Activated T-cell treated with anti-CD3 and anti-CD28 coated beads for 4 hours (primary cell): ENCODE data around the gene HYDIN.

ENCODE experiments used
- DNase-seq: peaks from one replicate; pipeline ENCODE4 v3.0.0-alpha.2; 2020

Gene HYDIN

DNA sequence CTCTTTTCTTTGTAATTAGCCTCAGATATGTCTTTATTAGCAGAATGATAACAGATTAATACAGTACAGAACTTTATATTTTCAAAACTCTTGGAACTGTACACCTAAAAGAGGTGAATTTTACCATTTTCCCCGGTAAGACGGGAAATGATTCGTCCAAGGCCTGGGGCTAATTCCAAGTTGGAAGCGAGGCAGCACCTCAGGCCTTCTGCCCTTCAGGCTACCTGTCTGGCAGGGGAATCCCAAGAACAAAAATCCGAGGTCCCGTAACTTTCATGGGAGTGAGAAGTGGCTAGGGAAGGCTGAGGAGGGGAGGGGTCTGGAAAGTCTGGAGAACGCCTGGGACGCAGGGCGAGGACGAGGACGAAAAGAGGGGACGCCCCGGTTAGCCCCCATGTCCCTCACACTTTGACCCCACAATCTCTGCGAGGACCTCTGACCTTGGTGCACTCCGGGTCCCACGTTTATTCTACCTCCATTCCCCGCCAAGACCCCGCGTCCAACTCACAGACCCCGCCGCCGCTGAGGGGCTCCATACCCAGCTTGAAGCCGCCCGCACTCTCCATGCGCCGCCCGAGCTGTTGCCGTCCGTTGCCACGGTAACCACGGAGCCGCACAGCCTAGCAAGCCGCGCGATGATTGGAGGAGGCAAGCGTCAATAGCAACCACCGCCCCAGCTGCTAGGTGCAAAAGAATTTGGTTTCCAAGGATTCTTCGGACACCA, at the start of gene HYDIN:
HYDIN (minus strand) TSS at position 601 of the 724 bp plus-strand sequence. CDS start 43,827 bp downstream, outside the sequence.
- no peak for DNase-seq

DNA sequence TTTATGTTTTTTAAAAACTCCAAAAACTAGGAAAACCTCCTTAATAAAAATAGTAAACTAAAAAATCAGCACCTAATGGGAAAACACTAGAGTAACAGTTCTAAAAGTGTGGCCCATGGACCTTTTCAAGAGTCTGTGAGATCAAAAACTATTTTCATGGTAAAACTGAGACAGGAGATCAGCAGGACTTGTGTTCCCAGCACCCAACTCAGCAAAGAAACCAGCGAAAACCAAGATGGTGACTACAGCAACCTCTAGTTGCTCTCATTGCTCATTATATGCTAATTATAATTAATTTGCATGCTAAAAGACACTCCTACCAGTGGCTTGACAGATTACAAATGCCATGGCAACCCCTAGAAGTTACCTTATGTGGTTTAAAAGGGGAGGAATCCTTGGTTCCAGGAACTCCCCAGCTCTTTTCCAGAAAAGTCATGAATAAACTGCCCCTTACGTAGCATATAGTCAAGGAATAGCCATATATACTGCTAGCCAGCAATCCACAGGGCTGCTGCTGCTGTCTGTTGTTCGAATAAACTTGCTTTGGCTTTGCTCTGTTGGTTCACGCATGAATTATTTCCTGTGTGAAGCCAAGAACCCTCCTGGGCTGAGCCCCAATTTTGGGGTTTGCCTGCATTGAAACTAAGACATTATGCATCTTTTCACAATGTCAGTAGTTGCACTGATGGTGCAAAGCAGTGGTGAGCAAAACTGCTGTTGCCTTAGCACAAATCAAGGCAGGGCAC, 46.2 kb upstream of the HYDIN start:
- DNase-seq = no peak

DNA sequence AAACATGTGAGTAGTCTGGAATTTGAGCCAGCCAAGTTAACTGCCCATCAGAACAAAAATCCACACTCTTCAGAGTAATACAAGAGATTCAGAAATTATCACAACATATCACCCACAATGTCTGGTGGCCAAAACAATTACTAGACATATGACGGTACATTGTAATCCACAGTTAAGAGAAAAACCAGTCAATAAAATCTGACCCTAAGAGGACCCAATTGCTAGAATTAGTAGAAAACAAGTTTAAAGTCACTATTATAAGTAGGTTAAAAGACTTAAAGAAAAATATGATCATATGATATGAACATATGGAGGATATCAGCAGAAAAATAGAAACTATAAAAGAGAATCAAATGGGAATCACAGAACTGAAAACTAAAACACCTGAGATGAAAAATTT, 42.9 kb upstream of the HYDIN start:
- DNase-seq = no peak

DNA sequence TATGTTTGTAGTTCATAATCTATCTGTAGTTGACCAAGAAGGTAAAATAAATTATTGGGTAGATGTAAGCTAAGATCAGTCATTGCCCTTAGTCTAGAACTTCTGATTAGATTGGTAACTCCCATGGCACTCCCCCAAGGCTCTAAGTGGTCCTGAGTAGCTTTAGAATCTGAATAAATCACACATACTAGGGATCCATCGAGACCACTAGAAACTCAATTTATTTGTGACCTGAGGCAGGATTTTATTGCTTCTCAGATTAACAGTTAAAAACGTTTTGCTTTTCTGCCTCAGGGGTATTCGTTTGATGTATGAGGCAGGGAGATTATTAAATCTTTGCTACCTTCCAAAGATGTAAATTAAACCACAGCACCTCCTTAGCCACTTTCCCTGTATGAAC, 33.8 kb upstream of the HYDIN start:
- no peak for DNase-seq

DNA sequence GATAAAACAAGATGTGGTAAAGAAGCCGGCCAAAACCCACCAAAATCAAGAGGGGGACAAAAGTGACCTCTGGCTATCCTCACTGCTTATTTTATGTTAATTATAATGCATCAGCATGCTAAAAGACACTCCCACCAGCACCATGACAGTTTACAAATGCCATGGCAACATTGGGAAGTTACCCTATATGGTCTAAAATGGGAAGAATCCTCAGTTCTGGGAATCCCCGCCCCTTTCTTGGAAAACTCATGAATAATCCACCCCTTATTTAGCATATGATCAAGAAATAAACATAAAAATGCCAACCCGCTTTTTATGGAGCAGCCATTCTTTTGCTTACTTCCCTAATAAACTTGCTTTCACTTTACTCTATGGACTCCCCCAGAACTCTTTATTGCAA, 33.1 kb upstream of the HYDIN start:
- no peak for DNase-seq

DNA sequence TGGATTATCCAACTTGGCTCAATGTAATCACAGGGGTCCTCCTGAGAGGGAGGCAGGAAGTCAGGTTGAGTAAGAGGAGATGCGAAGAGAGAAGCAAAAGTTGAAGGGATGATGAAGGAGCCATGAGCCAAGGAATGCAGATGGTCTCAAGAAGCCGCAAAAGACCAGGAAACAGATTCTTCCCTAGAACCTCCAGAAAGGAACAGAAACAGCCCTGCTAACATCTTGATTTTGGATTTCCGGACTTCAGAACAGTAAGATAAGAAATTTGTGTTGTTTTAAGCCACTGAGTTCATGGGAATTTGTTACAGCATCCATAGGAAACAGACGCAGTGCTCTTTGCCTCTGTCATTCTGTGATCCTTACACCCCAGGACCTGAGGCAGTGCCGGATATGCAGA, 31.9 kb upstream of the HYDIN start:
- DNase-seq = no peak

DNA sequence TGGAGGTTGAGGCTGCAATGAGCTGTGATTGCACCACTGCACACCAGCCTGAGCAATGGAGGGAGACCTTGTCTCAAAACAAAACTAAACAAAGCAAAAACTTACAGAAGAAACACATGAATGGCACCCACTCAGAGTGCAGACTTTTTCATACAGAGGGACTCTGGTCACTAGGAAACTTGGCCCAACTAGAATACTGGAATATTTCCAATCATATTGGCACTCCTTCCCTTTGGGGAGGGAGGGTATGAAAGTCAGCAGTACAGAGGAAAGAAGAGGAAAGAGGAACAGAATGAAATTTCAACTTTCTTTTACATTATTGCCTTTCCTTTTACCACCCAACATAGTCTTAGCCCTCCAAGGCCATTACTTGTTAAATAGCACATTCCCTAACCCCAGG, 30.5 kb upstream of the HYDIN start:
- DNase-seq = no peak

DNA sequence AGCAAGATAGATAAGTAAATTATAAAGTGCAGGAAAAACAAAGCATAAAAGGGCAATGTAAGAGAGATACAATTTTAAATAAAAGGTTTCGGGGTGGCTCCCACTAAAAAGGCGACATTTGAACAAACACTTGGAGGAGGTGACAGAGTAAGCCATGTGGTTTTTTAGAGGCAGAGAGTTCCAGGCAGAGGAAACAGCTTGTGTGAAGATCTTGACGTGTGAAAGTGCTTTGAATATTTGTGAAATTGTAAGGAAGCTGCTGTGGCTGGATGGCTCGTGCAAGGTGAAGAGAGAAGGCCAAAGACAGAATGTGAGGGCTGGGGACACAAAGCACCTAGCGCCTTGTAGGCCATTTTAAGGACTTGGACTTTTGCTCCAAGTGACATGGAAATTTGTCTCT, 28.6 kb upstream of the HYDIN start:
- no peak for DNase-seq

DNA sequence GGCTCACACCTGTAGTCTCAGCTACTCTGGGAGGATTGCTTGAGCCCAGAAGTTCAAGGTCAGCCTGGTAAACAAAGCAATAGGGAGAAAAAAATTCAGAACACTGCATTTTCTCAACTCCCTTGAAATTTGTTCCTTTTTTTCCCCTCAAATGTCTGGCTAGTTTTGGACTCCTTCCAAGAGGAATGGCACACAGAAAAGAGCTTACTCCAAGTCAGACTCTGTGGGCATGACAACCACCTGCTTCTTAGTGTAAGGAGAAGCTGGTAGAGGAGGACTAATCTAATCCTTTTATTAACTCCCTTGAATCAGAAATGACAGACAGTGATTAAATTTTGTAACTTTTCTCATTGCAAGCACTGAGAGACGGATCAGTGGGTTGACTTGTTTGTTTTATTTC, 27.9 kb upstream of the HYDIN start:
- DNase-seq = no peak

DNA sequence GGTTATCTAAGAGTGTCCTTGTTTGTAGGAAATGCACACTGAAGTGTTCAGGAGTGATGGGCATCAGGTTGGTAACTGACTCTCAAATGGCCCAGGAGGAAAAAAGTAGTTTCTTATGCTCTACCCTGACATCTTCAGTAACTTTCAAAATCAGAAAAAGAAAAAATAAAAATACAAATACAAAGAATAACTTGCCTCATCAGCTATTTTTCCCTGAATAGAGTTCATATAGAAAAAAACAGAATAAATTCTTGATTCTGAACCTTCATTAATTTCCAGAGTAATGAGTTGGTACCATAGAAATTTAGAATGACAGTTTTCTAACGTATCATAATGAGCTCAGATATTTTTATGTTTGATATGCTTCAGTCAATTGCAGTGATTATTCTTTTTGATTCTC, 27.2 kb upstream of the HYDIN start:
- no peak for DNase-seq

DNA sequence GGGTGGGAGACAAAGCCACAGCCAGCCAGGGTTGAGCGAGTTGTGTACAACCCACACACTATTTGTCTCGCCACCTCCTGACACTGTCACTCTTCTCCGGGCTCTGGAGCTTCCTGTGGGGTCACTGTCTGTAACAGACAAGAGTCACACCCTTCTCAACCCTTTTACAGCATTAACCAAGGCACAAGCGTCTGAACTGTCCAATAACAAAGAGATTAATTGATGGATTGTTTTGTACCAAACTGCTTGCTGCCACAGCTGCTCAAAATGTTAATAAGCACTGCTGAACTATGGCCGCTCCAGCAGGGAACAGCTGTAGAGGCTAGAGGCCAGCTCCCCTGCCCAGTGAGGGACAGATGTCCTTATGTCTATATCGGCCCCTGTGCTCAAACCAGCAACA, 25.2 kb upstream of the HYDIN start:
- no peak for DNase-seq

DNA sequence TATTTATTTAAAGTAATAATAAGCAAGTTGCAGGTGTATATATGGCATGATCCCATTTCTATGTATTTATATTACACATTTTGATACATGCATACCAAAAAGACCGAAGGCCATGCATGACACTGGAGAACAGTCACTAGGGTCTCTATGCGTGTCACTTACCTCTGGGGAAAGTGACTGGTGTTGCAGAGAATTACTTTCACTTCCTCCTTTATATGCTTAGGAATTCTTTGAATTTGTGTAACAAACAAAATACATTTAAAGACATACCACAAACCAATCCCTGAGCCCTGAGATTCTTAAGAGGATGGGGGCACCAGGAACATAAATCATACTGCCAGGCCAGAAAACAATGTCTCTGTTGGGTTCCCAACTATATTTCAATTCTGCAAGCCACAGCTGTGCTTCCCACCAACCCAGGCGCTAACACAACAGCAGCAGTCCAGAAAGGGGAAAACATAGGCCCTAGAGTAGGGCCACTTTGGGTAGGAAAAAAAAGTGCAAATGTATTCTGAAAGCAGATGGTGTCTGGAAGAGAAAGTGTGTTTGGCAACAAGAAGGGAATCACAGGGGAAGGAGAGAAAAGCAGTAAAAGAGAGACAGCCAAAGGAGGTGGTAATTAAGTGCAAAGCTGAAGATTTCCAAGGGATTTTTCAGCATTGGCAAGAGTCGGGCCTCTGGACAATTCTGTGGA, 24.5 kb upstream of the HYDIN start:
- DNase-seq = no peak

DNA sequence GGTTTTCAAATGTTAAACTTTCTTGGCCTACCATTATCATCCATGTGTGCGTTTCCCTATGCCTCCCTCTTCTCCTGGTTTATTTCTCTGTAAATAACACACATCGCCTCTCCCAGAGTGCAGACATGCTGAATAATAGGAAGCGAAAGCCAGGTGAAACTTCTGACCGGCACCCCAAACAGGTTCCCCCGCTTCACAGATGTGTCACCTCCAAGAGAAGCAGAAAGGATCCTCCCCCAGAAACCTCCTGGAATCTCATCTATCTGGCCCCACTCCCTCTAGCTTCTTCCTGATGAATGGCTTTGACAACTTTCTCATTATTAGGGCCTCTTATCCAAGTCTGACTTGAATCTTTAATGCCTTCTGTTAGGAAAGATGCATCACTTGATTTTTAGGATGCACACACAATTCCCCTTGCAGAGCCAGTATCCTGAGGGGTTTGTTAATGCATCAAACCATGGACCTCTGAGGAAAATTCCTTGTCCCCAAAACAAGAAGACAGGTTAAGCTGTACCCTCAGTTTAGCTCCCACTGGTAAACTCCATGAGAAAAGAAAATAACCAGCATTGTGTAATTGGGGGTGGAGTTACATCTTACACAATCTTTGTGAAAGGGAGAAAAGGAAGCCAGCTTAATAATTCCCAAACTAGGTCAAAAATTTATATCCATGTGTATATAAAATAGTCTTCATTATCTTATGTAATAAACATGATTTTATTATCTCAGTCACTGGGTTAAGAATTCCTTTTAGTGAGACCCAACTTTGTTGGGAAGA, 20.1 kb upstream of the HYDIN start:
- no peak for DNase-seq

DNA sequence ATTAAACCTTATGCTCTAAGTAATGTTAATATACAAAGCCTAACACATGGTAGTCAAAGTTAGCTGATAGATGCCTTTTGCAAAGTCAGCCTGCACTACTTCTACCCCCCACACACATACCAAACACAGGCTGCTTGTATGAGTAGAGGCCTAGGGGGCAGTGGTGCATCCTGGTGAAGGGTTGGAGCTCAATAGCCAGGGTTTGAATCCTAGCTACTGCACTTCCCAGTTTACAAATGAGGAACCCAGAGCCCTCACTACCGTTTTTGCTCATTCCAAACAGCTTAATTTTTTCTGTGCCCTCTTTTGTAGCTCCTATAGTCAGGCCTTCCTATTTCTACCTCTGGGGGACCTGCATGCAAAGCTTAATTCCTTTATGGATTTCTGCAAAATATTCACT, 18.9 kb upstream of the HYDIN start:
- no peak for DNase-seq

DNA sequence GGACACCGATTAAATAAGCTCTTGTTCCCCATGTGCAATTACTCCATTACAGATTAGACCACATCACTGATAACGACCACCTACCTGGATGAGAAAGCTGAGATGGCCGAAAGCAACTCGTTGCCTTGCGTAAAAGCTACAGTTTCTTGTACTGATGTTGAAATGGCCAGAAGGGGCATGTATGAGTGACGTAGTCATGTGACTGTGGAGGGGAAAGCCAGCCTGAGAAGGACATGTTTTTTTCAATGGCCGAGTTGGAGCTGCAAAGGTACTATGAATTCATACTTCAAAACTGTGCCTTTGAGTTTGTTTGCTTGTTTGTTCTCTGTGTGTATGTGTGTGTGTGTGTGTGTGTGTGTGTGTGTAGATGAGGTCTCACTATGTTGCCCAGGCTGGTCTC, 17.0 kb upstream of the HYDIN start:
- no peak for DNase-seq

DNA sequence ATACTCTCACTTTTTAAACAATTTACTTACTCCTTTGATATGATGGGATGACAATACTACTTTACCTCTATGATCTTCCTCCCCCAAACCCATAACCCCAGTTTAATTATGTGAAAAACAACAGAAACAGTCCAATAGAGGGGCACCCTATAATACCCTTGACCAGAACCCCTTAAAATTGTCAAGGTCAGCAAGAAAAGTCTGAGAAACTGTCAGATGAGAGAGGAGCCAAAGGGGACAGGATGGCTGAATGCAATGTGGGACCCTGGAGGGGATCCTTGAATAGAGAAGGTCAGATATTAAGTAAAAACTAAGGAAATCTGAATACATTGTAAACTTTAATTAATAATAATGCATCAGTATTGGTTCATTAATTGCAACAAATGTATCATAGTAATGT, 15.8 kb upstream of the HYDIN start:
- no peak for DNase-seq

DNA sequence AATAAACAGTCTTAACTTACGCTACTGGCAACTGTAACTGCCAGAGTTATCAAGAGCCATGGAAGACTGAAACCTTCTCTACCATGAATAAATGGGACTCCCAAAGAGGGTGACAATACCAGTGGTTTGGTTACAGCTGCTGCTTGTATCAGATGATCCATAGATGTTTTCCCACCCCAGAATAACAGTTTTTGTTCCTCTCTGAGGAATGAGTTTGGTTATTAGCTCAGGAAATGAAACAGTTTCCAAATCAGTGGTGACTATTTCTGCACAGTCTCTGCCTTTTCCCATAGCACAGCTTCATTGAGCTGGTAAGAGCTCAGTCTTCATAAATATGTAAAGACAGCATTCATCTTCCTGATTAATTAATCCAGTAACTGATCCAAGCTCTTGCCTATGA, 14.0 kb upstream of the HYDIN start:
- no peak for DNase-seq

DNA sequence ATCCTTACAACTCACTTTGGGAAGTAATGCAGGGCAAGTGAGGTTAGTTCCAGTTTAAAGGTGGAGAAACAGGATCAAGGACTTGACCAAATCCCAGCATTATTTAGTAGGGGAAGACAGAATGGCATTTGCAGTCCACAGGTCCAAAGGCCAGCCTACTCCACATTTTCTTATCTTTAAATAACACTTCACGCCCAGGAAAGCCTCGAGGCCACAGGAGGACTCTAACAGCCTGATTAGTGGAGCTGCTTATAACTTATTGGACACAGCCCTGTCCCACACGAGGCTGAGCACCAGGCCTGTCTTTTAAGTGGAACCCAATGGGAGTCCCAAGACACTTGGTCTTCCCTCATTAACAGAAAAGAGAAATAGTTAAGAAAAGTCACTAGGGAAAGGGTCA, 12.1 kb upstream of the HYDIN start:
- DNase-seq = no peak

DNA sequence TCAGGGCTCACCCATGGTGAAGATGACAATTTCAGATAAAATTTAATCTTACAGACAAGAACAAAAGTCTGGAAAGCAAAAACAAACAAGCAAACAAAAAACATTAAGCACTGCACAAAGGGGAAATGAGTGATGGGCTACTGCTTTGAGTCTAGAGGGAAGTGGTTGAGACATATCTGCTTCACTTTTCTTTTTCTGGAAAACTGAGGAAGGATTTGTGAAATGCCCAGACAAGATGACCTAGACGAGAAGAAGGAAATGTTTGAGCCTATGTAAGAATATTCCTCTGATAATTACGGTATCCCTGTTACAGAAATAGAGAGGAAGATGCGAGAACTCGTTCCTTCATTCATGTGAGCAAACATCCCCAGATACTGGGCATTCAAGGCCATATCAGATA, 11.5 kb upstream of the HYDIN start:
- DNase-seq = no peak

DNA sequence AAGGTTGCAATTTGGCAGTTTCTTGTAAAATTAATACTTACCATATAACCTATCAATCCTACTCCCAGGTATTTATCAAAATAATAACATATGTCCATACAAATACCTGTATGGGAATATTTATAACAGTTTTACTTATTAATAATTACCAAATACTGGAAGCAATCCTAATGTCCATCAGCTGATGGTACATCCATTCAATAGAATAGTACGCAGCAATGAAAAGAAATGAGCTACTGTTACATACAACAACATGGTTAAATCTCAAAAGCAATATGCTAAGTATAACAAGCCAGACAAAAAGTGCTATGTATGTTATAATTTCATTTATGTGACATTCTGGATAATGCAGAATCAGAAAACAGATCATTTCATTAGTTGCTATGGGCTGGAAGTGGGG, 1.2 kb downstream of the HYDIN start:
- DNase-seq = no peak

DNA sequence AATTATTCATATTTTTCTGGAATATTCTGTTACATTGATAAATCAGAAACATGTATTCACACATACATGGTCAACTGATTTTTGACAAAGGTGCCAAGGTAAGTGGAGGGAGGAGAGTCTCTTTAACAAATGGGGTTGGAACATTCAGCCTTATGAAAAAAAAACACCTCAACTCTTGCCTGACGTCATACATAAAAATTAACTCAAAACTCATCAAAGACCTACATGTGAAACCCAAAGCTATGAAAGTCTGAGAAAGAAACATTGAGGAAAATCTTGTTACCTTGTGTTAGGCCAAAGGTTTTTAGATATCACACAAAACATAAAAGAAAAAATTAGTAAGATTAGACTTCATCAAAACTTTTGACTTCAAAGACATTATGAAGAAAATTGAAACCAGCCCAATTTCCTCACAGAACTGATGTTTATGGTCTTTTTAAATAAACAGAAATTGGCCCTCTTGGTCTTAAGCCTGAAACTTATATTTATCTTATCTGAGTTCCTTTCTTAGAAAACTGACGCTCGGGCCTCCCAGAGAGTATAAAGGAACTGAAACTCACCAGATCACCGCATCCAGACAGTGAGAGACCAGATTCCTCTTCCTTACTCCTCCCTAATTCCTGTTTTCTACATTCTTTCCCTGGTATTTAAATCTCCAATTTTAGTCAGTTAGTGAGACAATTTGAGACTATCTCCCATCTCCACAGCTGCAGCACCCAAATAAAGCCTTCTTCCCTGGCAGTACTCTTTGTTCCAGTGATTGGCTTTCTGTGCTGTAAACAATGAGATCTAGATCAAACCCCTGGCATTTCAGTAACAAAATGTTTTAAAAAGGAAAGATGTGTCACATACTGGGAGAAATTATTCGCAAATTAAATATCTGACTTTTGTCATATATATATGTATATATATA, 4.0 kb downstream of the HYDIN start:
- no peak for DNase-seq

DNA sequence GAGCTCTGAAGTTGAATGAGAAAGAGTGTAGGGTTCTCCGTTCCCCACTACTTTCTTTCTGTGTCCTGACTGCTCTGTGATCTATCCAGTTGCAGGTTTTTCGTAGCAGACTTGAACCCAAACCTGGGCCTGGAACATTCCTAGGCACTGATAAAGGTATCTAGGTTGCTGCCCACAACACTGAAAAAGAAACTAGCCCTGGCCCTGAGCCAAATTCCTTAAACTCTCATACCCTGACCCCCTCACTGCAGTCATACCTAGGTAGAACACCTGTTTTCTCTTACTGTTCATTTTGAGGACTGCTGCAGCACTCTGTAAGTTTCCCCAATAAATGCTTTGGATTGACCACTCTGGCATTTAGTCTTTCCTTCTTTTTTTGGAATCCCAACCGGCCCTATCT, 5.4 kb downstream of the HYDIN start:
- DNase-seq = no peak
